Hepatocyte (in vitro differentiated cells): ENCODE data around the gene PIGC. TPM values are rescaled to one million over a fixed set of nuclear protein-coding genes. Genes with fewer than 3 reads are reported as not detected.

Source experiments
- DNase-seq: peaks from one replicate; pipeline ENCODE4 v3.0.0-alpha.2; 2016; ENCODE audit warnings: low spot score
- H2AFZ ChIP-seq: fragments of 200-600 bp; sonication (generic); 2 replicates; pipeline ENCODE4 v1.6.0; 2016; ENCODE audit warnings: antibody characterized with exemption, mild to moderate bottlenecking
- H3K27ac ChIP-seq: fragments of 200-600 bp; sonication (generic); 2 replicates; pipeline ENCODE4 v1.5.1; 2016; ENCODE audit warnings: mild to moderate bottlenecking
- H3K27me3 ChIP-seq: fragments of 200-600 bp; sonication (generic); 2 replicates; pipeline ENCODE4 v1.6.1; 2016
- H3K36me3 ChIP-seq: fragments of 200-600 bp; sonication (generic); replicated peaks from 2 replicates; pipeline ENCODE4 v1.5.1; 2016; ENCODE audit warnings: low read depth; ENCODE audit not compliant: insufficient read depth
- H3K4me1 ChIP-seq: fragments of 200-600 bp; sonication (generic); 2 replicates; pipeline ENCODE4 v1.5.1; 2016; ENCODE audit warnings: mild to moderate bottlenecking, moderate library complexity; ENCODE audit not compliant: insufficient read depth
- H3K4me2 ChIP-seq: fragments of 200-600 bp; sonication (generic); 2 replicates; pipeline ENCODE4 v1.6.0; 2016
- H3K4me3 ChIP-seq: fragments of 200-600 bp; sonication (generic); 2 replicates; pipeline ENCODE4 v1.5.1; 2016; ENCODE audit warnings: mild to moderate bottlenecking
- H3K79me2 ChIP-seq: fragments of 200-600 bp; sonication (generic); 2 replicates; pipeline ENCODE4 v1.6.0; 2017; ENCODE audit warnings: mild to moderate bottlenecking
- H3K9me2 ChIP-seq: fragments of 200-600 bp; sonication (generic); replicated peaks from 2 replicates; pipeline ENCODE4 v1.6.0; 2017; ENCODE audit warnings: mild to moderate bottlenecking; ENCODE audit not compliant: insufficient read depth
- H3K9me3 ChIP-seq: fragments of 200-600 bp; sonication (generic); 2 replicates; pipeline ENCODE4 v1.5.1; 2016; ENCODE audit warnings: low read depth, mild to moderate bottlenecking
- H4K20me1 ChIP-seq: fragments of 200-600 bp; sonication (generic); 2 replicates; pipeline ENCODE4 v1.6.0; 2016; ENCODE audit warnings: mild to moderate bottlenecking; ENCODE audit not compliant: insufficient read depth, poor library complexity, severe bottlenecking
- CTCF ChIP-seq: fragments of 200-600 bp; sonication (generic); IDR thresholded peaks from 2 replicates; pipeline ENCODE4 v1.5.1; 2016; ENCODE audit warnings: antibody characterized with exemption, mild to moderate bottlenecking; ENCODE audit not compliant: poor library complexity
- EZH2 ChIP-seq: fragments of 200-600 bp; sonication (generic); IDR thresholded peaks from 2 replicates; pipeline ENCODE4 v1.6.1; 2016; ENCODE audit warnings: antibody characterized with exemption, mild to moderate bottlenecking, borderline replicate concordance
- EZH2phosphoT487 ChIP-seq: fragments of 200-600 bp; sonication (generic); IDR thresholded peaks from one replicate; pipeline ENCODE4 v1.6.1; 2018; ENCODE audit warnings: antibody characterized with exemption, mild to moderate bottlenecking, low read depth, moderate library complexity; ENCODE audit not compliant: unreplicated experiment, severe bottlenecking
- WGBS: methylation state at CpG from one replicate; pipeline ENCODE4 v1.1.6; 2016; ENCODE audit warnings: low lambda C conversion rate; ENCODE audit errors: missing lambda C conversion rate; 5-methylcytosine and 5-hydroxymethylcytosine counted together
- polyA plus RNA-seq: library from polyadenylated mRNA; unstranded; fragments of >200 nt; fragmentation: Nextera tagmentation; extraction: Ambion mirVana; gene quantifications from 2 replicates; pipeline ENCODE4 v1.2.1, GENCODE V29; 2016
- total RNA-seq: library from RNA; depleted of rRNA; stranded (reverse); fragments of >200 nt; gene quantifications from 2 replicates; pipeline ENCODE4 v1.2.3, GENCODE V29; 2014

PIGC gene
- total and polyA plus RNA-seq, 2 experiments from 2014 or later, result 42.0 to 47.0 TPM

GRCh38 chr1:172421974-172422604 lies 21.8 kb downstream of the PIGC start:
- H2AFZ ChIP-seq, result no peak overlapping the region
- H3K27ac ChIP-seq, result no peak overlapping the region
- peaks cover 8% of the 10 kb centered on the region for H3K79me2 ChIP-seq
- TF ChIP-seq CTCF (no peak), EZH2phosphoT487 (no peak), EZH2 (no peak)
- H3K4me3 ChIP-seq, result no peak overlapping the region
- H3K36me3 ChIP-seq, result no peaks in the 10 kb centered on the region
- 88% methylated on average over 5 of the region's 5 CpGs for WGBS
- H4K20me1 ChIP-seq, result no peaks in the 10 kb centered on the region
- no peaks in the 10 kb centered on the region for H3K9me3 ChIP-seq
- no peaks in the 10 kb centered on the region for H3K9me2 ChIP-seq
- no peak for DNase-seq
- no peaks in the 10 kb centered on the region for H3K27me3 ChIP-seq
- no peak overlapping the region for H3K4me2 ChIP-seq
- H3K4me1 ChIP-seq, result no peaks in the 10 kb centered on the region

- 84% methylated on average over 1 of the region's 1 CpG for WGBS
- Histone ChIP-seq H3K27me3 (no peaks in the 10 kb centered on the region), H3K4me2 (no peak within 1 kb of the TSS), H2AFZ (no peak within 1 kb of the TSS), H3K4me3 (no peak within 1 kb of the TSS), H3K36me3 (no peaks in the 10 kb centered on the region), H3K27ac (peak within 1 kb of the TSS; percentile 4), H3K79me2 (peaks cover 8% of the 10 kb centered on the region), H3K9me3 (no peaks in the 10 kb centered on the region), H3K4me1 (no peaks in the 10 kb centered on the region), H4K20me1 (no peaks in the 10 kb centered on the region), H3K9me2 (no peaks in the 10 kb centered on the region)
- no peak for TF ChIP-seq EZH2phosphoT487
- no peak for TF ChIP-seq CTCF
- TF ChIP-seq EZH2, result no peak
- no peak for DNase-seq
These were observed 23.5 kb downstream of the PIGC start, which contains the start of gene C1orf105 for GRCh38 chr1:172420385-172420784. Gene C1orf105 (plus strand): TSS chr1:172420685. CDS start chr1:172420886, 201 bp downstream.

GRCh38 chr1:172417557-172417956 lies 26.3 kb downstream of the PIGC start:
- H3K4me3 ChIP-seq, result no peak overlapping the region
- no peaks in the 10 kb centered on the region for H3K4me1 ChIP-seq
- no peak for TF ChIP-seq EZH2phosphoT487
- no peak for TF ChIP-seq EZH2
- no peak for TF ChIP-seq CTCF
- no peaks in the 10 kb centered on the region for H3K9me3 ChIP-seq
- no peaks in the 10 kb centered on the region for H4K20me1 ChIP-seq
- H3K36me3 ChIP-seq, result no peaks in the 10 kb centered on the region
- no peak overlapping the region for H3K27ac ChIP-seq
- no peak for DNase-seq
- no peak overlapping the region for H3K4me2 ChIP-seq
- no peaks in the 10 kb centered on the region for H3K9me2 ChIP-seq
- H2AFZ ChIP-seq, result no peak overlapping the region
- WGBS, result 100% methylated on average over 1 of the region's 1 CpG
- H3K27me3 ChIP-seq, result no peaks in the 10 kb centered on the region
- H3K79me2 ChIP-seq, result peaks cover 3% of the 10 kb centered on the region
